Ovary (tissue), 9 donors: ENCODE measurements around the gene KCNJ1. TPM values are rescaled to one million over a fixed set of nuclear protein-coding genes. Genes with fewer than 3 reads are reported as not detected.
A peak's percentile ranks its signal among the peaks of the same experiment; 100 is the strongest.

Source experiments
- DNase-seq, 5 donors: peaks; one replicate each; pipeline ENCODE4 v3.0.0-alpha.2; 2019 to 2020
- H3K27ac ChIP-seq, 2 donors: fragments of 200-600 bp; one replicate each; pipeline versions ENCODE4 v1.5.1 to v1.8.0; 2019 to 2022
- H3K27me3 ChIP-seq: fragments of 200-600 bp; one replicate; pipeline ENCODE4 v1.8.0; 2022
- H3K36me3 ChIP-seq: fragments of 200-600 bp; sonication (generic); one replicate; pipeline ENCODE4 v1.5.1; 2019
- H3K4me1 ChIP-seq: one replicate; pipeline ENCODE4 v1.8.1; 2013; ENCODE audit warnings: mild to moderate bottlenecking, moderate library complexity; ENCODE audit not compliant: insufficient read depth
- H3K4me3 ChIP-seq: fragments of 200-600 bp; sonication (generic); one replicate; pipeline ENCODE4 v1.5.1; 2017
- H3K9me3 ChIP-seq, 2 donors: fragments of 200-600 bp in 1 of 2; sonication (generic) in 1 of 2; one replicate each; pipeline versions ENCODE4 v1.5.1 to v1.8.1; 2013 to 2019; ENCODE audit warnings: mild to moderate bottlenecking in 1 of 2, moderate library complexity in 1 of 2
- EP300 ChIP-seq: sonication (generic); formaldehyde crosslinking; IDR thresholded peaks from one replicate; pipeline ENCODE4 v1.6.1; 2017; ENCODE audit warnings: antibody characterized with exemption
- POLR2A ChIP-seq: fragments of 450-650 bp; IDR thresholded peaks from one replicate; pipeline ENCODE4 v1.6.1; 2017; ENCODE audit warnings: antibody characterized with exemption, mild to moderate bottlenecking, moderate library complexity
- WGBS, 3 donors: extraction: QIAGEN DNeasy Blood & Tissue Kit in 1 of 3; methylation state at CpG; one replicate each; pipeline versions ENCODE4 v1.1.5 to v1.1.7; 2013 to 2017; 5-methylcytosine and 5-hydroxymethylcytosine counted together
- intact Hi-C, 4 donors: fragments of 100-400 bp; cut with DNase I; formaldehyde crosslinking; loops; one replicate each; pipeline versions ENCODE4 v1.11.0 to v1.15.1; 2022 to 2023
- polyA plus RNA-seq, 2 donors: library from polyadenylated mRNA; stranded (reverse); fragments of 200-250 nt in 1 of 2; fragments of 350-450 nt in 1 of 2; fragmentation: Illumina TruSeq in 1 of 2; extraction: RNeasy Lipid Tissue Mini Kit (QIAGEN cat#74804) in 1 of 2; gene quantifications; one replicate each; pipeline ENCODE4 v1.2.3, GENCODE V29; 2013 to 2014
- total RNA-seq, 7 donors: library from RNA; depleted of rRNA in 2 of 7; stranded (reverse); fragments of >200 nt in 2 of 7; fragmentation: NEBNext Ultra II Directional in 3 of 7; extraction: Animal tissue kit (Norgen Biotek cat#: 25700) in 3 of 7; gene quantifications; one replicate each; pipeline versions ENCODE4 v1.1.0 to v1.2.4, GENCODE V29; 2016 to 2023
- TF ChIP-seq, protein P1 (sequence below), 3 donors: fragments of 450-650 bp in 2 of 3; fragments of 200-600 bp in 1 of 3; IDR thresholded peaks; one replicate each; pipeline versions ENCODE4 v1.5.1 to v1.8.0; 2016 to 2022; ENCODE audit warnings: antibody characterized with exemption in 3 of 3, mild to moderate bottlenecking in 1 of 3
- donor health status: DM: no; HTN: no; CAD: no; lungs with moderate emphysema.
- donor health status: DM: no; HTN: no; CAD: no.
- donor health status: Bipolar disorder and iron deficiency.
- donor health status: DM: yes; HTN: yes; CAD: no.
- donor health status: DM: no; HTN: no; CAD: no.
- donor health status: DM: yes; HTN: yes; CAD: no.

Gene KCNJ1
- total and polyA plus RNA-seq, 9 donors: 0.48 TPM; not detected in 8

DNA sequence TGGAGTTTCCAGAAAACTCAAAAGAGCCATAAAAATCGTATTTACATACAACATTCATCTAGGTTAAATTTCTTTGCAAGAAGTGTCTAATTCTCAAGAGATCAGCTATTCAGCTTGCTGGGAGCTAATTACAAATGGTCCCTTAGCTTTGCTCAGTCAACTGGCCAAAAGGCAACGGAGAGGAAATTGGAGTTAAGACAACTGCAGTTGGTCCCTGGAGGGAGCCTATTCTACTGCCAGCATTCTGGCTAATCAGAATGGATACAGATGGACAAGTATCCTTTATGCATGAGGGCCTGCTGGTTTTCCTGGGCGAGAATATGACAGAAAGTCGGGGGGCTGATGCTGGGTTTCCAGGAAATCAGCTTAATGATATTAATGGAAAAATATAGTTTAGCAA lies 45.5 kb downstream of the KCNJ1 start:
- Histone ChIP-seq H3K4me1 (no peaks in the 10 kb centered on the region), H3K27me3 (no peaks in the 10 kb centered on the region), H3K36me3 (no peaks in the 10 kb centered on the region), H3K4me3 (no peak overlapping the region), H3K27ac (no peak overlapping the region), H3K9me3 (no peaks in the 10 kb centered on the region)
- no peak for TF ChIP-seq EP300
- TF ChIP-seq, protein P1, sequence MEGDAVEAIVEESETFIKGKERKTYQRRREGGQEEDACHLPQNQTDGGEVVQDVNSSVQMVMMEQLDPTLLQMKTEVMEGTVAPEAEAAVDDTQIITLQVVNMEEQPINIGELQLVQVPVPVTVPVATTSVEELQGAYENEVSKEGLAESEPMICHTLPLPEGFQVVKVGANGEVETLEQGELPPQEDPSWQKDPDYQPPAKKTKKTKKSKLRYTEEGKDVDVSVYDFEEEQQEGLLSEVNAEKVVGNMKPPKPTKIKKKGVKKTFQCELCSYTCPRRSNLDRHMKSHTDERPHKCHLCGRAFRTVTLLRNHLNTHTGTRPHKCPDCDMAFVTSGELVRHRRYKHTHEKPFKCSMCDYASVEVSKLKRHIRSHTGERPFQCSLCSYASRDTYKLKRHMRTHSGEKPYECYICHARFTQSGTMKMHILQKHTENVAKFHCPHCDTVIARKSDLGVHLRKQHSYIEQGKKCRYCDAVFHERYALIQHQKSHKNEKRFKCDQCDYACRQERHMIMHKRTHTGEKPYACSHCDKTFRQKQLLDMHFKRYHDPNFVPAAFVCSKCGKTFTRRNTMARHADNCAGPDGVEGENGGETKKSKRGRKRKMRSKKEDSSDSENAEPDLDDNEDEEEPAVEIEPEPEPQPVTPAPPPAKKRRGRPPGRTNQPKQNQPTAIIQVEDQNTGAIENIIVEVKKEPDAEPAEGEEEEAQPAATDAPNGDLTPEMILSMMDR (IDR thresholded peaks at IDR 0.05): no peak
- no peak for TF ChIP-seq POLR2A
- no peak for DNase-seq
- WGBS, 3 donors: 93 to 96% (median 95%) methylated on average over 4 of the region's 4 CpGs
- intact Hi-C loops: loop anchor here in 2 of 4 donors (5.0 to 10.0 kb wide), 2 partner anchors 189 to 527 kb away; no protein-coding TSS in a partner anchor

DNA sequence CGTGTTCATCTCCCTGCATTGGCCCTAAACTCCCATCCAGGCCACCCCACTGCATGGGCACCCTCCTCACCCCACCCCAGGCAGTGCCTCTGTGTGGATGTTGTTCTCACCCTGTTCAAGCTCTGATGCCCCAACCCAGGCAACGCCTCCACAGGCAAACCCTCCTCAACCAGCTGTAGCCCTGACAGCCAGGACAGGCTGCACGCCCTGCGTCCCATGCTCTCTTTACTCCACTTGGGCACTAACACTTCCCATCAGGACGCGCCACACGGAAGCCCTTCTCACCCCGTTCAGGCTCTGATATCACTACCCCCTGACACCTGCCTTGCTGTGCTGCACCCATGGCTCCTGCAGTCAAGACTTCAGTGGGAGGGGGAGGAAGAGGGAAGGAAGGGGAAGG lies 47.9 kb downstream of the KCNJ1 start:
- intact Hi-C loops: no loop called here

DNA sequence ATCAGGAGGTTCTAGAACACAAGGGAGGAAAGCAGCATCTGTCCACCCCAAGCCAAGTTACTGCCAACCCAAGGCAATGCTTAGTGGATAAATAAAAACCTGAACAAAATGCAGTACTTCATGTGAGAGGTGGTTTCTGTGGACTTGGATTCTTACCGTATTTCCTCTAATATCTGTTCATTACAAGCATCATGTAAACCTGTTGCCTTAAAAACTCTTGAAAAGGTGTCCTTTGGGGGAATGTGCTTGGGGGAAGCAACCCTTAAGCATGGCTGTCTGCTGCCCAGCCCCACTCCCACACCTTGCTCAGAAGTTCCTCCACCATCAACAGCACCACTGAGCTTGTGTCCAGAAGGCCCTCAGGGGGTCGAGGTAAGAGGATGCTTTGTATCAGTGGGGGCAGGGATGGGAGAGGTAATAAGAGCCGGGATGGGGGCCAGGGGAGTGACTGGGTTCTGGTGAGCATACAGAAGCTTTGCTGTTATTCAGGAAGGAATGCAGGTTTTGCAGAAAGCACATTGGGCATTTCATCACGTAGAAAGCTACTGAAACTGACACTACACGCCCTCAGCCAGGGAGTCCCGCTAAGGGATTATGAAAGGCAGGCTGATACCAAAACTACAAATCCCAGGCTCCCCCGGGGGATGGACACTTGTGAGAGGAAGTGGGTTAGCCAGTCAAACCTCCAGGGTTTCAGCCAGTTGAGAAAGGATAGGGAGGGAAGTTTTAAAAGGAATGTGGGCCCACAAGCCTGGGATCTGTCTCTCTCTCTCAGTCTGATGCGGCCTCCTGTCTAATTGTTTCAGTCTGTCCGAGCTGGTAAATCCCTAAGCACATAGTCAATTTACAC lies 52.0 kb downstream of the KCNJ1 start:
- Histone ChIP-seq H3K4me1 (no peaks in the 10 kb centered on the region), H3K4me3 (no peak overlapping the region), H3K27me3 (no peaks in the 10 kb centered on the region), H3K36me3 (no peaks in the 10 kb centered on the region), H3K9me3 (no peaks in the 10 kb centered on the region), H3K27ac (no peak overlapping the region)
- intact Hi-C loops: no loop called here
- DNase-seq: peak in 3 of 5 donors; percentile 34 to 61 (median 40)
- WGBS, 3 donors: 20 to 22% (median 22%) methylated on average over 9 of the region's 9 CpGs
- no peak for TF ChIP-seq EP300

More for the DNA sequence above, 47.9 kb downstream of the KCNJ1 start:
- no peak for DNase-seq
- no peak overlapping the region for H3K4me3 ChIP-seq
- no peaks in the 10 kb centered on the region for H3K4me1 ChIP-seq
- no peaks in the 10 kb centered on the region for H3K27me3 ChIP-seq
- WGBS, 3 donors: 80 to 86% (median 85%) methylated on average over 8 of the region's 8 CpGs
- no peaks in the 10 kb centered on the region for H3K9me3 ChIP-seq
- H3K36me3 ChIP-seq: no peaks in the 10 kb centered on the region
- TF ChIP-seq POLR2A: no peak
- TF ChIP-seq, protein P1 (IDR thresholded peaks at IDR 0.05): no peak
- no peak for TF ChIP-seq EP300
- no peak overlapping the region for H3K27ac ChIP-seq

DNA sequence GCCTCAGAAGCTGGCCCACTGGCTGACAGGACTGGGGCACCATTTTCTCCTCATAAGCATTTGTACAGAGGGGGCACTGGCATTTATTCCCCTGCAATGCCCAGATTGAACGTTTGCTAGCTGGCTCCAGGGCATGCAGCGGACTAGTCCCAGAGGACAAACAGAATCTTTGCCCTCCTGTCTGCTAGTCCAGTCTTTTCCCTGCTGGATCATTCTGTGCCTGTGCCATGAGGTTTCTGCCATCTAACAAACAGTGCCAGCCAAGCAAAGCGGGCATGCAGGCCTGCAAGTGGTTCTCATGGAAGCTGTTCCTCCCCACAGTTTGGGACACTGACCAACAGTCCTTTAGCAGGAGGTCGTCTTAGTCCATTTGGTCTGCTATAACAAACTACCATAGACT lies 53.4 kb downstream of the KCNJ1 start:
- Histone ChIP-seq H3K36me3 (no peaks in the 10 kb centered on the region), H3K4me1 (no peaks in the 10 kb centered on the region), H3K9me3 (no peaks in the 10 kb centered on the region), H3K27ac (no peak overlapping the region), H3K27me3 (no peaks in the 10 kb centered on the region), H3K4me3 (no peak overlapping the region)
- intact Hi-C loops: no loop called here
- TF ChIP-seq POLR2A (no peak), EP300 (no peak)
- TF ChIP-seq, protein P1 (IDR thresholded peaks at IDR 0.05): no peak
- no peak for DNase-seq
- 91 to 95% (median 94%) methylated on average over 4 of the region's 4 CpGs for WGBS, 3 donors
